Activated naive CD4-positive, alpha-beta T cell treated with anti-CD3 and anti-CD28 coated beads for 36 hours (primary cell): ENCODE data around the gene SLC30A3. TPM values are rescaled to one million over a fixed set of nuclear protein-coding genes. Genes with fewer than 3 reads are reported as not detected.

Source experiments
- CTCF ChIA-PET: fragments of 350-600 bp; sonication (Branson Sonifier 250); formaldehyde crosslinking; loops from one replicate; lab custom pipeline; 2021; ENCODE audit warnings: antibody characterized with exemption; lab: Charles Lee
- DNase-seq: peaks from one replicate; pipeline ENCODE4 v3.0.0-alpha.2; 2020
- H3K27ac Mint-ChIP-seq: one replicate; pipeline ENCODE4 v1.8.0; 2021; ENCODE audit warnings: mild to moderate bottlenecking, mixed read lengths
- H3K27me3 Mint-ChIP-seq: one replicate; pipeline ENCODE4 v1.8.0; 2021; ENCODE audit warnings: low read depth, mixed read lengths
- H3K36me3 Mint-ChIP-seq: one replicate; pipeline ENCODE4 v1.8.0; 2021; ENCODE audit warnings: low read depth, mixed read lengths
- H3K4me1 Mint-ChIP-seq: one replicate; pipeline ENCODE4 v1.8.0; 2021; ENCODE audit warnings: low read depth, mixed read lengths
- H3K4me3 Mint-ChIP-seq: one replicate; pipeline ENCODE4 v1.8.0; 2021; ENCODE audit warnings: mild to moderate bottlenecking, moderate library complexity, mixed read lengths
- H3K9me3 Mint-ChIP-seq: one replicate; pipeline ENCODE4 v1.8.0; 2021; ENCODE audit warnings: mixed read lengths
- intact Hi-C: fragments of 100-400 bp; cut with micrococcal nuclease; formaldehyde crosslinking; loops from one replicate; pipeline ENCODE4 v1.15.1; 2023
- total RNA-seq, 2 experiments: library from RNA; stranded (reverse); gene quantifications; one replicate each; pipeline ENCODE4 v1.2.3, GENCODE V29; 2021

The SLC30A3 gene
- total RNA-seq, 2 experiments from 2014 or later = 0.55 to 0.67 TPM

DNA sequence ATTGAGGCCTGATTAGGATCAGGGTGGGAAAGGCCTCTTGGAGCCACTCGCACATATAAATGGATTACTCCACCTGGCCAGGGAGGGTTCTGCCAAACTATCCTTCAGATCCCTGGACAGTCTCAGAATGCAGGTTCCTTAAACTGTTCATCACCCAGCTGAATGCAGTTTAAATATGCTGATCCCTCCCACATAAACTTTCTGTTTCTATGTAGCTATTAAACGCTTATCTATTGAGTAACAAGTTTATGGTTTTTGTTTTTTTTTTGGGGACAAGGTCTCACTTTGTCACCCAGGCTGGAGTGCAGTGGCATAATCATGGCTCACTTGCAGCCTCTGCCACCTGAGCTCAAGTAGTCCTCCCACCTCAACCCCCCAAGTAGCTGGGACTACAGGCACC lies 43.8 kb downstream of the SLC30A3 start:
- CTCF ChIA-PET = interaction anchor here (0.9 to 1.8 kb wide), 2 partner anchors 61 to 123 kb away, joined by 3 to 4 read pairs; no protein-coding TSS in a partner anchor
- Mint-ChIP-seq H3K4me1 (peaks cover 37% of the 10 kb centered on the region), H3K4me3 (peak overlapping the region; percentile 97), H3K9me3 (no peaks in the 10 kb centered on the region), H3K36me3 (peaks cover 59% of the 10 kb centered on the region), H3K27ac (no peak overlapping the region), H3K27me3 (no peaks in the 10 kb centered on the region)
- DNase-seq = no peak
- intact Hi-C loops = loop anchor here (10.0 kb wide), 1 partner anchor 366 kb away; the partner anchor contains the start of gene ZNF512

DNA sequence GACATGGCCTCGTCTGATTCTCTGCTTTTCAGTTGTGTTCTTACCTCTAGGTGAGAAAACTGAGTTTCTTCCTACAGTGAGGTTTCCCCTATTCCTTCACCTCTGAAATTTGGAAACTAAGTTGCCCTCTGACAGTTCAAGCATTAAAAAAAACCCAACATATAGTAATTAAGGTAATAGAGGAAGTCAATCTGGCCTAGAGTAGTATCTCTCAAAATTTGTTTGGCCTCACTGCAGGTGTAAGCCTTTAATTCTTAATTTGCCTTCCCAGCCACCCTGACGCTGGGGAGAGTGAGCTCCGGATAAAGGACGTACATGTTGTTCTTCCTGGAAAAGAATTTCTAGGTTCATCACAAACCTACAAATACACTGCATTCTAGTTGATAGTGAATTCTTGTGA lies 44.2 kb downstream of the SLC30A3 start:
- Mint-ChIP-seq H3K27me3 (no peaks in the 10 kb centered on the region), H3K27ac (no peak overlapping the region), H3K4me1 (peaks cover 40% of the 10 kb centered on the region), H3K36me3 (peaks cover 59% of the 10 kb centered on the region), H3K9me3 (no peaks in the 10 kb centered on the region), H3K4me3 (peak overlapping the region; percentile 97)
- intact Hi-C loops = loop anchor here (10.0 kb wide), 1 partner anchor 366 kb away; the partner anchor contains the start of gene ZNF512
- CTCF ChIA-PET = interaction anchor here (0.9 to 1.8 kb wide), 2 partner anchors 61 to 122 kb away, joined by 3 to 4 read pairs; no protein-coding TSS in a partner anchor
- no peak for DNase-seq

DNA sequence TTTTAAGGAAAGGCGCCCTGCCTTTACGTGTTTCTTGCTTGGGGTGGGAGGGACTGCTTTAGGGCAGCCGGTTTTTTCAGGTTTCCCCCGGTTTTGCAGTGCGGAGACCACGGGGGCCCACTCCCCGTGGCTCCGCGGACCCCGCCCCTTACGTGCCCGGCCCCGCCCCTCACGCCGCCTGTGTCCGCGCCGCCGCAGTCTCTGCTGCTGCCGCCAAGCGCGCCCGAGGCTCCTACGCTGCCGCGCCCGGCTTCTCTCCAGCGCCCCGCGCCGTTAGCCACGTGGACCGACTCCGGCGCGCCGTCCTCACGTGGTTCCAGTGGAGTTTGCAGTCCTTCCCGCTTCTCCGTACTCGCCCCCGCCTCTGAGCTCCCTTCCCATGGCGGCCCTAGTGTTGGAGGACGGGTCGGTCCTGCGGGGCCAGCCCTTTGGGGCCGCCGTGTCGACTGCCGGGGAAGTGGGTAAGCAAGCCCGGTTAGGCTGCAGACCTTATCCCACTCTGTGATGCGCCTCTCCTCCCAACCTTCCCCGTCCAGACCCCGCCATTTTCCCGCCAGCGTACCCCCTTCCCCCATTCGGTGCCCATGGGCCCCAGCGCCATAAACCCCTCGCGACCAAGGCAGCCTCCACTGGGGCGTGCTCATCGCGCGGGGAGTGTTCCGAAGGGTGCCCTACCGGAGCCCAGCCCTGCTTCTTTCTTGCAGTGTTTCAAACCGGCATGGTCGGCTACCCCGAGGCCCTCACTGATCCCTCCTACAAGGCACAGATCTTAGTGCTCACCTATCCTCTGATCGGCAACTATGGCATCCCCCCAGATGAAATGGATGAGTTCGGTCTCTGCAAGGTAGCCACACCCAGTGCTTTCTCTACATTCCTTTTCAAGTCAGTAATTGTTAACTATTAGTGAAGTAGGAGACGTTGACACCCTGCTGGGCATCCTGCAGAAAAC lies 45.4 kb downstream of the SLC30A3 start, which contains the start of gene CAD:
Gene CAD, plus strand, starts transcription at position 197 of the 949 bp plus-strand sequence. Its CDS starts 183 bp downstream, at position 380.
- Mint-ChIP-seq H3K27me3 (no peaks in the 10 kb centered on the region), H3K4me3 (peak within 1 kb of the TSS; percentile 97), H3K27ac (peak within 1 kb of the TSS; percentile 86), H3K36me3 (peaks cover 51% of the 10 kb centered on the region), H3K9me3 (no peaks in the 10 kb centered on the region), H3K4me1 (peaks cover 43% of the 10 kb centered on the region)
- CTCF ChIA-PET = interaction anchor here (0.6 kb wide), 1 partner anchor 64 kb away, joined by 3 read pairs; no protein-coding TSS in a partner anchor
- intact Hi-C loops = loop anchor here (1.0 to 10.0 kb wide), 4 partner anchors 83 to 367 kb away; partner anchors contain the start of genes EIF2B4, KHK, PREB and SNX17
- DNase-seq = peak; percentile 89

DNA sequence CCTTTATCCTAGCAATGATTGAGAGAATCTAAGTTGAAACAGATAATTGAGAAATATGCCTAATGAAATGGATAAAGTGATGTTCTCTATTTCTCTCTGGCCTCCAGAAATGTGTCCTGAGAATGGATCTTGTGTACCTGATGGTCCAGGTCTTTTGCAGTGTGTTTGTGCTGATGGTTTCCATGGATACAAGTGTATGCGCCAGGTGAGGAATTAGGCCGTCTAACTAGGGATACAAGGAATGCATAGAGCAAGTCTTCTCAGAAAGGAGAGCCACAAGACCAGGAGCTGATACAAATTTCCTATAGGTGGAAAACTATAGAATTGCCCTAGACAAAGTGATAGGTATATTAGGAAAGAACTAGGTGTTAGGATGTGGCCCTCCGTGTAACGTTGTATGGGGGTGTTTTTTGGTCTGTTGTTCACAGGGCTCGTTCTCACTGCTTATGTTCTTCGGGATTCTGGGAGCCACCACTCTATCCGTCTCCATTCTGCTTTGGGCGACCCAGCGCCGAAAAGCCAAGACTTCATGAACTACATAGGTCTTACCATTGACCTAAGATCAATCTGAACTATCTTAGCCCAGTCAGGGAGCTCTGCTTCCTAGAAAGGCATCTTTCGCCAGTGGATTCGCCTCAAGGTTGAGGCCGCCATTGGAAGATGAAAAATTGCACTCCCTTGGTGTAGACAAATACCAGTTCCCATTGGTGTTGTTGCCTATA lies 46.3 kb downstream of the SLC30A3 start:
- H3K36me3 Mint-ChIP-seq = peaks cover 47% of the 10 kb centered on the region
- no peak for DNase-seq
- CTCF ChIA-PET = interaction anchor here (0.6 kb wide), 1 partner anchor 64 kb away, joined by 3 read pairs; no protein-coding TSS in a partner anchor
- H3K9me3 Mint-ChIP-seq = no peaks in the 10 kb centered on the region
- peak overlapping the region; percentile 81 for H3K27ac Mint-ChIP-seq
- intact Hi-C loops = loop anchor here (1.0 to 10.0 kb wide), 4 partner anchors 82 to 368 kb away; partner anchors contain the start of genes EIF2B4, KHK, PREB and SNX17
- H3K27me3 Mint-ChIP-seq = no peaks in the 10 kb centered on the region
- peaks cover 43% of the 10 kb centered on the region for H3K4me1 Mint-ChIP-seq
- peak overlapping the region; percentile 97 for H3K4me3 Mint-ChIP-seq

DNA sequence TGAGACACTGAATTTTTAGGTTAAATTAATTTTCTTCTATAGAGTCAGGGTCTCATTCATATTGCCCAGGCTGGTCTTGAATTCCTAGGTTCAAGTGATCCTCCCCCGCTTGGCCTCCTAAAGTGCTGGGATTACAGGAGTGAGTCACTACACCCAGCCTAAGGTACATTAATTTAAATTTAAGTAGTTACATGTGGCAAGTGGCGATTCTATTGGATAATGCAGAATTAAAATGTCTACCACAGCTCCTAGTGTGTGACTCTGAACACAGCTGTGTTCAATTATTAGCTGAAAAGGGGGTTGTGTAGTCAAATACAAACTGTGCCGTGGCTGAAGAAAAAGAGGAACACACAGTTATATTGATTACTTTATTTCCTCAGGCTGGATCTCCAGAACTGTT lies 47.9 kb downstream of the SLC30A3 start:
- Mint-ChIP-seq H3K27ac (no peak overlapping the region), H3K4me3 (no peak overlapping the region), H3K27me3 (no peaks in the 10 kb centered on the region), H3K9me3 (no peaks in the 10 kb centered on the region), H3K4me1 (peaks cover 39% of the 10 kb centered on the region), H3K36me3 (peaks cover 34% of the 10 kb centered on the region)
- intact Hi-C loops = loop anchor here (5.0 to 10.0 kb wide), 2 partner anchors 243 to 370 kb away; partner anchors contain the start of genes MAPRE3 and ZNF512
- CTCF ChIA-PET = interaction anchor here (1.0 kb wide), 1 partner anchor 88 kb away, joined by 3 read pairs; no protein-coding TSS in a partner anchor
- no peak for DNase-seq

DNA sequence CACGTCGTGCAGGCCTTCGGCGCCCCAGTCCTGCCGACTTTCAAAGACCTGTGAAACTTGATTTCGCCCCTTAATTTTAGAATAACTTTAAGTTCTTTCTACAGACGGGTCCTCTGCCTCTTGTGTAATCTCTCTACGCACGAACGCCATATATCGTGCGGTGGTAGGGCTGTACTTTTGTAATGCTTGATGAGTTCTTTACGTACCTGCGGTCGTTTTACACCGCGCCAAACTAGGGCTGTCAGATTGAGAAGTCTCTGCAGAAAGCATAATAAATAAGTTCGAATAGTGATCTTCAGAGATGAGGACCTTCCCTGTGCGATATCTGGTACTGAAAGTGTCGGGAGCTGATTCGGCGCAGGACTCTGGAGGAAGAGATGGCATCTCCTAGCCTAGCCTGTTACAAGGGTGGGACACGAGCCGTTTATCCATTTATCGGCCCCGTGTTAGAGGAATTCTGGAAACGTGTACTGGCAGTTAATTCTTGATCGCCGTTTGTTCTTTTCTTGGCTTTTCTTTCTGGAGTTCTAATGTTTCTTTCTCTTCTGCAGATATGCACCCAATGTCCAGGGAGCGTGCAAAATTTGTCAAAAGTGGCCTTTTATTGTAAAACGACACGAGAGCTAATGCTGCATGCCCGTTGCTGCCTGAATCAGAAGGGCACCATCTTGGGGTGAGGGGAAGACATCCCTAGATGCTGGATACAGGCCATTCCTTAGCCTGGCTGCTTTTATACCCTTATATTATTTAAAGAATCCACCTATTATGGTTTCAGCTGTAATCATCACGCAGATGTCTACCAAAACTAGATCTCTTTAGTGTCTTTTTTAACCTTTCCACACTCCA lies 50.0 kb downstream of the SLC30A3 start:
- no peaks in the 10 kb centered on the region for H3K27me3 Mint-ChIP-seq
- H3K4me3 Mint-ChIP-seq = peak overlapping the region; percentile 98
- no peaks in the 10 kb centered on the region for H3K9me3 Mint-ChIP-seq
- intact Hi-C loops = loop anchor here (1.0 to 10.0 kb wide), 11 partner anchors 79 to 1178 kb away; partner anchors contain the start of genes AGBL5, EIF2B4, GTF3C2 and KHK
- peak overlapping the region; percentile 99 for H3K27ac Mint-ChIP-seq
- DNase-seq = peak; percentile 52
- H3K36me3 Mint-ChIP-seq = peaks cover 25% of the 10 kb centered on the region
- CTCF ChIA-PET = interaction anchor here (0.9 kb wide), 1 partner anchor 67 kb away, joined by 4 read pairs; no protein-coding TSS in a partner anchor
- peaks cover 31% of the 10 kb centered on the region for H3K4me1 Mint-ChIP-seq

DNA sequence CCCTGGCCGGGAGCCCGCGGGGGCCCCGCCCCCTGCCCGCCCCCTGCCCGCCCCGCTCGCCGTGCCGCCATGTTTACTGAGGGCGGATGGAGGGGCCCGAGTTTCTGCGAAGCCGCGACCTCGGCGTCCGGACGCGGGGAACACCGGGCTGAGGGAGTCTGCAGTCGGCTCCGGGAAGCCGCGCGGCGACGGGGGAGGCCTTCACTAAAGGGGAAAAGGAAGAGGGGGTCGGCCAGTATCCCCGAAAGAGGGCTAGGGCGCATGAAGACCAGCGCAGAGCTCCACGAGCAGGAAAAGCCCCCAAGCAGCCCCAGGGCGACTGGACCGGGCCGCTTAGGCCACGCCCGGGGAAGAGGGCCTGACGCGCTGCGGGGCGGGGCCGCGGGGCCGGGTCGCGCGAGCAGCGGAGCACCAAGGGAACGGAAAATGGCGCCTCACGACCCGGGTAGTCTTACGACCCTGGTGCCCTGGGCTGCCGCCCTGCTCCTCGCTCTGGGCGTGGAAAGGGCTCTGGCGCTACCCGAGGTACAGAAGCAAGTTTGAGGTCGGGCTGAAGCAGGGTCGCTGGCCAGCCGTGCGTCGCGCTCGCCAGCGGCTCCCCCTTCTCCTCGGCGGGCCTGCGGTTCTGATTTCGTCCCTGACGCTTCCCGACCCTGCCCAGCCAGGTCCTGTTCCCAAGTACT lies 50.8 kb downstream of the SLC30A3 start, which contains the start of the genes ATRAID and SLC5A6:
Gene ATRAID, plus strand, starts transcription at position 99 of the 683 bp plus-strand sequence. Its CDS starts 328 bp downstream, at position 427.
Gene SLC5A6, minus strand, starts transcription at position 326 of the 683 bp plus-strand sequence. CDS start 4,618 bp downstream, outside the sequence.
- CTCF ChIA-PET = interaction anchor here (1.2 to 1.3 kb wide), 3 partner anchors 20 to 250 kb away, joined by 3 to 5 read pairs (median 4); no protein-coding TSS in a partner anchor
- intact Hi-C loops = loop anchor here (1.0 to 10.0 kb wide), 11 partner anchors 78 to 1179 kb away; partner anchors contain the start of genes AGBL5, EIF2B4, GTF3C2 and KHK
- peak; percentile 88 for DNase-seq
- no peaks in the 10 kb centered on the region for H3K27me3 Mint-ChIP-seq
- peaks cover 30% of the 10 kb centered on the region for H3K4me1 Mint-ChIP-seq
- H3K36me3 Mint-ChIP-seq = peaks cover 21% of the 10 kb centered on the region
- no peaks in the 10 kb centered on the region for H3K9me3 Mint-ChIP-seq
- H3K27ac Mint-ChIP-seq = peak within 1 kb of the TSS; percentile 99
- H3K4me3 Mint-ChIP-seq = peak within 1 kb of the TSS; percentile 98

DNA sequence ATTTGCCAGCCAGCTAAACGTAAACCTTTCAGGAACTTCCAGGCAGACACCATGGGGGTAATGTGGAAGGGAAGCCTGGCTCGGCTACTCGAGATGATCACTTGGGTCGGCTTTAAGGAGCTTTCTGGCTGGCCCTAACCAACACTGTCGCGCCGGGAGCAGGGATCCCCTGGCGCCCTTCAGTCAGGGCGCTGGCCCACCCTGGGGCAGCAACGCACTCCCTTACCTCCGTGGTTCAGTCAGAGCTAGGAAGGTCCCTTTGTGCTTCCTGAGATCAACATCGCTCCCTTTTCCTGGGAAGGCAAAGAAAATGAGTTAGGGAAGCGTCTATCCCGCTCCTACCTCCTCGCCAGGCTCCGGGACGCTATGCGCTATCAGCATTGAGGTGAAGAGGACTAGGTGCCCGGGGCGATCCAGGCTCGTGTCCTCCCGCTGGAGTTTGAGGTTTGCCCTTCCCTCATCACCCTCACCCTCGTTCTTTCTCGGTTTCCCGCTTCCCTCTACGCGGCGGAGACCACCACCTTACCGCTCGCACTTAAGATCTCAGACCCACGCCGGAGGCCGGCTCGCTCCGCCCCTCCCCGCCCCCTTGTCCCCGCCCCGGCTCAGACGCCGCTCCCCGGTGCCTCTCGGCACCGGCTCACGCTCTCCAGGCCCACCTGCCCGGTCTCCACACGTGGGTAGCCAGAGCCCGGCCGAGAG lies 51.5 kb downstream of the SLC30A3 start:
- peak; percentile 34 for DNase-seq
- Mint-ChIP-seq H3K4me1 (peaks cover 25% of the 10 kb centered on the region), H3K4me3 (peak overlapping the region; percentile 98), H3K27me3 (no peaks in the 10 kb centered on the region), H3K27ac (peak overlapping the region; percentile 80), H3K9me3 (no peaks in the 10 kb centered on the region), H3K36me3 (peaks cover 20% of the 10 kb centered on the region)
- intact Hi-C loops = loop anchor here (5.0 to 10.0 kb wide), 2 partner anchors 239 to 373 kb away; partner anchors contain the start of genes MAPRE3 and ZNF512
- CTCF ChIA-PET = interaction anchor here (0.9 to 1.3 kb wide), 4 partner anchors 21 to 251 kb away, joined by 3 to 5 read pairs (median 4); no protein-coding TSS in a partner anchor

DNA sequence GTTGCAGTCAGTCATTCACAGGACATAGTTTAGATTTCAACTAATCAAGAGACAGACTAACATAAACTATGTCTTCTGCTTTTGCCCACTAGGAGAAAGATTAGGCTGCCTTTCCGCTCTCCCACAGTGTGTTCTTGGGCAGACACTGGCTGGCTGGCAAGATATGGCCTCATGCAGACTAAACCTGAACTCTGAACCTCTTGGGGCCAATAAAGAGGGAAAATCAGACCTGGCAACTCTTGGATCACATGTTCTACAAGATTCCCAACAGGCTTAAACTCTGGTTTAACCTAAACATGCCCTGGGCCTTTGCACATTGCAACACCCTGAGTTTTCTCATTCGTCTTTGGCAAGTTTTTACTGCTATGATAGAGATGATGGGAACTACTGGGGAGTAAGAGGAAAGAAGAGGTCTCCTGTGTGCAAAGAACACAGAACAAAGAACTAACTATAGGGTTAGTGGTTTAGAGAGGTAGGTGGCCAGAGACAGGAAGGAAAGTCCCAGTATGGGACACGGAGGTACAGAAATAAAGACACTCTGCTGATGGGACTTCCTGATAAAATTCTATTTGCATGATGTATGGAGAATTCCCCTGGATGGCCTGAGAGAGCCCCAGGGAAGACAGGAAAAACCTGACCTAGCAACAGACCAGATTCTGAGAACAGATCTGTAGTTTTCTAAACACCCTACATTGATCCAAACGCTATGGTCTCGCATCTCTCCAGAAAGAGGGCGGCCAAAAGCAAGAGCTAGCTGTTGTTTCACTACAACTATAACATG lies 53.0 kb downstream of the SLC30A3 start:
- peaks cover 25% of the 10 kb centered on the region for H3K36me3 Mint-ChIP-seq

More for the DNA sequence above, 53.0 kb downstream of the SLC30A3 start:
- Mint-ChIP-seq H3K4me3 (peak overlapping the region; percentile 31), H3K27ac (no peak overlapping the region), H3K4me1 (peaks cover 20% of the 10 kb centered on the region), H3K9me3 (no peaks in the 10 kb centered on the region), H3K27me3 (no peaks in the 10 kb centered on the region)
- DNase-seq = no peak
- intact Hi-C loops = loop anchor here (5.0 to 10.0 kb wide), 2 partner anchors 238 to 375 kb away; partner anchors contain the start of genes MAPRE3 and ZNF512
- CTCF ChIA-PET = interaction anchor here (0.7 kb wide), 1 partner anchor 248 kb away, joined by 4 read pairs; no protein-coding TSS in a partner anchor
